Activated CD4-positive, CD25-positive, alpha-beta regulatory T cell (primary cell): ENCODE data around the gene GRIP1.
A peak's percentile ranks its signal among the peaks of the same experiment; 100 is the strongest.

ENCODE experiments used
- DNase-seq, 4 experiments: peaks; one replicate each; lab custom pipeline; 2025; lab: John Stamatoyannopoulos, UW

The GRIP1 gene

DNA sequence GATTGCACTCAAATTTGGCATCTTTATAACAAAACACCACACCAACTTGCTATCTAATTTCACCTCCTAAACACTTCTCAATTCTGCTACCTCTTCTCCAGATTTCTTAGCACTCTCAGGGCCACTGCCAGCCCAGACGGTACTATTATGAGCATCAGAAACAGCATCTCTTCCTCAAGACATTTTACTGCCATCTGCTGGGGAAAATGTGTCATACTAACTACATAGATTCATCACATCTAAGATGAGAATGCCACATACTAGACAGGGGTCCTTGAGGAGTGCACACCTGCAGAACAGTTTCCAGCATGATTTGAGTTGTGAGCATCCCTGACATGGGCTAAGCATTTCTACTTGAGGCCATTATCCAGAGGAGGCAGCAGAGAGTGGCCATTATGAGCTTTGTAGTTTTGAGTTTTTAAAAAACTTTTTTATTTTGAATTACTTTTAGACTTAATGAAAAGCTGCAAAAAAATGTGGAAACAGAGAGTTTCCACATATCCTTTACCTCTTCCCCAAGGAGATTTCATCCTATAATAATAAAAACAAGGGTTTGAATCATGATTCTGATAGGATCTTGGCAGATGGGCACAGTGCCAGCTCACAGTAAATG is 15.1 kb upstream of the GRIP1 start:
- peak in 1 of 4 experiments; percentile 1 for DNase-seq

DNA sequence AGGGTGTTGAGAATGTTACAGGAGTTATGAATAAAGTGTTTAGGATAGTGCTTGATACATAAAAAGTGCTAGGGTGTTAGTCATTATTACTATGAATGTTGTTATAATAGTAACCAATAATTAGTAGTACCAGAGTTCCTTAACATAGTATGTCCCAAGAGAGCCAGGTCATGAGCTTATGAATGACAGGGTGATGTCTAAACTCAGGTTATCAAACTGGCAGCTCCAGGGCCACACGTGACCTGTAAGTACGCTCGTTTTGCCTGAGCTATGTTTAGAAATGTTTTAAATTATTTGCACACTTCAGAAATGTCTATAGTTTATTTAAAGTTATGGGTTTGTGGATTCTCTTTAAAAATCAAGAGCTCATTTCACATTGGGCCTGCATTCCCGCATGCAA is 14.1 kb upstream of the GRIP1 start:
- DNase-seq, result no peak

DNA sequence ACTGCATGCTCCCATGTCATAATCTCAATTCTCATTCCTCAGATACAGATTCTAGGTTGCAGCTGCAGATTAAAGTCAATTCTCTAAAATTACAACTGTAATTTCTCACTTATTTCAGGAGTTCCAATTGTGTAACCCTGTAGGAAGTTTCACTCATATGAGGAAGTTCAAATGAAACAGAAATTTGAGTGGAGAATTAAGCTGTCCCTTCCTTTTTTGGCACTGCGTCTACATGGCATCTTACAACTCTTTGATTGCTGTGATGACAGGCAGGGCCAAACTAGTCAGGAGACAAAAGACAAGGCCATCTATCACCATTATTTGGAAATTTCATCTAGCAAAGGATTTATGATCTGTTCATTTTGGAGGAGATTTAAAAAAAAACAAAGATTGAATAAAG is 13.3 kb upstream of the GRIP1 start:
- no peak for DNase-seq

DNA sequence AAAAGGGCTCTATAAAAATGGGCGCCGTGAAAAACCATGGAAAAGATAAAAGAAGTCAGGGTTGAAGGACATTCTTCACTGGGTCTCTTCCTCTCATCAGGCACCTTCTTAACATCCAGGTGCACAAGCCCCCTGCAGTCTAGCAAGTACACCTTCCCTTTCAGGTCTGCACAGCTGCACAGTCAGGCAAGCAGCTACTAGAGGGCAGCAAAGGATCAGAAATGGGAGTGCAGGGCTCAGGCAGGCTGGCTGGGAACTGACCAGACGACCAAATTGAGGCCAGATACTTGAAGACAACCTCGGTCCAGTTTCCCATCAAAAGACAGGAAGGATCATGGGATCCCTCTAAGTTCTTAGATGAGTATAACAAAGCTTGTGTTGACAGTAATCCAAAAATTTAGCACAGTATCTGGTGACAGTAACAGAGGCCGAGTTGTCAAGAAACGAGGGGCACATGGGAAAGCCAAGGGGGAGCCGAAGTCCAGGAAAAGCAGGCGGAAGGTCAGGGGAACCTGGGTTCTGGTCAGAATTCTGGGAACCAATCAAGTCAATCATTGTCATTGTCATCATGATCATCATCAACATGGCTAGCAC is 10.1 kb upstream of the GRIP1 start:
- DNase-seq, result peak in 1 of 4 experiments; percentile 1

DNA sequence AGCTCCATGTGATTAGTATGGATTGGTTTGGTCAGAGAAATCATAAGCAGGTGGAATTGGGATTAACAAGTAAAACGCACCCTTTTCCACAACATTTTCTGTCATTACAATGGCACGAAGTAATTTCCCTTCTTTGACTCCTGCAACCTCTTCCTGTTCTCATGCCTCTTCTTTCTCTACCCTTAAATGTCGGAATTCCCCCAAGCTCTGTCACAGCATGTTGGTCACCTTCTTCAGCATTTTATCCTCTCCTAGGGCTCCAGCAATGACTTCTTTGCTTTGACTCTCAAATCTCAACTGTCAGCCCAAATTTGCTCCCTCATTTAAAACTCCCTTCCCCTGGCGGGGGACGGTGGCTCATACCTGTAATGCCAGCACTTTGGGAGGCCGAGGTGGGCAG is 5.3 kb upstream of the GRIP1 start:
- DNase-seq, result no peak

DNA sequence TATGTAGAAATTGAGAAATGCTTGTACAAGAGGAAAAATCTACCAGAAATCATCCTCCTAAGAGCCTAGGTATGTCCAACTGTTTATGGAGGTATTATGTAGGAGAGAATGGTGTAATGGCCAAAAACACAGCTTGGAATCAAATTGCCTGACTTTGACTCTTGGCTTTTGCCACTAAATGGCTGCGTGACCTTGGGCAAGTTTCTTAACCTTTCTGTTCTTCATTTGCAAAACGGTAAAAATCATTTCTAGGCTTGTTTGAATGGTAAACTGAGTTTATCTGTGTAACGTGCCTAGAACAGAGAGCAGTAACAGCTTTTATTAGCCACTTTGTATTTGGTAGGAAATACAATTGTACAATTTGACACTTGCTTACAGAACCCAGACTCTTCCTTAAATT is 4.9 kb upstream of the GRIP1 start:
- DNase-seq, result no peak

DNA sequence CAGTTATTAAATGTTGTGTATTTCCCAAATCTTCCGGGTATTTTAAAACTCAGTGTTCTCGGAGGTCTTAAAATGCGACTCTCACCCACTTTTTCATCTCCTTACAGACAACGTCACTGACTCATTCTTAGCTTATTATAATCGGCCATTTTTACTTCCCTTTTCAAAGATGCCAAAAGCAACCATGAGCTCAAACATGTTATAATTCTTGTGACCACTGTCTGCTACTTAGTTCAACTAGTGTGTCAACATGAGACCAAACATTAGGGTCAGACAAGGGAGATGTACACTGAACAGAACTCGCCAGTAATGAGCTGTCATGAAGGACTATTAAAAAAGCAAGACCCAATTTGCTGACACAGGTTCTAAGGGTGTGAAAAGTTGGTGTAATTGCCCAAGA is 4.2 kb upstream of the GRIP1 start:
- DNase-seq, result no peak

DNA sequence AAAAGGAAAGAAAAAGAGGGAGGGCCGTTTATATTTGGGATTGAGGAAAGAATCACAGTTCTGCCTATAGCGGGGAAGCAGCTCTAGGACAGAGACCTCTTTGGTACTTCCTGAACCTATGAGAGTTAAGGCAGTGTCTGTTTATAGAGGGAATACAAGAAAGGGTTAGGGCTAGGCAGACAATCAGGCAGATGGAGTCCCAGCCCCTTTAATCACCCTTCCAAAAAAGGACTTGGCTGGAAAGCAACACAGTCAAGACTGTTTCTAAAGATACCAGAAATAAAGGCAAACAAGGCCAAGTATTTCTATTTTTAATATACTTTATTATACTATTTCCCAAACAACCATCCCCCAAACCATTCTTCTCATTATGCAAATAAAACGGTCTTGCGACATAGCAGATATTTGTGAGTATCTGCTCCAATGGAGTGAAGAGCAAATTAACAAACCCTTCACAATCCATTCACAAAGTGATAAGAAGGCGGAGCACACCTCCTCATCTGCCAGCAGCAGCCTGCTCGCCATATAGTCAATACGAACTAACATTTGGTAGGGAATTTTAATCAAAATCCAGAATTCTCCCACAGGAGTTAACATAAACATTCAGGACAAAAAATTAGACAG is 697 bp upstream of the GRIP1 start:
- DNase-seq, result no peak

DNA sequence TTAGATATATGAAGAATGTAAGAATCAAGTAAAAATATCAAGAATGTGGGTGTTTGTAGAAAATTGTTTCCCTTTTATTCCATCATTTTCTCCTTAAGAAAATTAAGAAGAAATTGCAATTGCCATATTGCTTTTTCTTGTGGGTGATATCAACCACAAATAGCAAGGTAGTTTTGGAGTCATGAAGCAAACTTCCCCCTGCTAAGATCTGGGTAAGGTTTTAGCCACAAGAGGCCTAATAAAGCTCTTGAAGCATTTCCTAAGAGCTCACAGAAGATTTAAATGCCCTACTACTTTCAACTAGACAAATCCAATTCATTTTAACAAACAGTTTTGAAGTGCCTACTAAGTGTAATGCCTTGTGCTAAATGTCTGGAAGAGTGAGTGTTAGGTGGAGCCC is 2.6 kb downstream of the GRIP1 start:
- no peak for DNase-seq

DNA sequence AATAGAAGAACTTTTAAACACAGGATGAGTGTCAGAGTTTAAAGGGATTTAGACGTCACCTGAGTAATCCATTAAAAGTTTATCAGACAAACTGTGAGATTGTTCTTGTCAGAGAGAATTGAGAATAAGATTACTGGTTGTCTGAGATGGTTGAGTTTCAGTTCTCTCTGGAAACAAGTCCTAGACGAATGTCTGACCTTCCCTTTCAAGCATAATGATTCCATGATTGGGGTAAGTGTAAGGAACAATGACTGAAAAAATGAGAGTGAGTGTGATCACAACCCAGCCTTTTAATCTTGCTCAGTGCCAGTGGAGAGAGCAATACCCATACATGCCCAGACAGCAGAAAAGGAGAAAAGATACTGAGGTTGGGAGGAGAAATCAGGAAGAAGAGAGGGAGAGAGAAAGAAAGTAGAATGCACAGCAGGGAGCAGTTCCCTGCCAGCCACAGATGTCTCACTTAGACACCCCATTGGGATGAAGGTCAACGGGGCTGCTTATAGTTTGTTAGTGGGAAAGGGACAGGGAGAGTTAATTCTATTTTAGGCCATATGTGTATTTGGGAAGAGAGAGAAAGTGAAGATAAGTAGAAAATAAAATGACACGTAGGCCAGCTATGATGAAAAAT is 4.3 kb downstream of the GRIP1 start:
- DNase-seq, result no peak

DNA sequence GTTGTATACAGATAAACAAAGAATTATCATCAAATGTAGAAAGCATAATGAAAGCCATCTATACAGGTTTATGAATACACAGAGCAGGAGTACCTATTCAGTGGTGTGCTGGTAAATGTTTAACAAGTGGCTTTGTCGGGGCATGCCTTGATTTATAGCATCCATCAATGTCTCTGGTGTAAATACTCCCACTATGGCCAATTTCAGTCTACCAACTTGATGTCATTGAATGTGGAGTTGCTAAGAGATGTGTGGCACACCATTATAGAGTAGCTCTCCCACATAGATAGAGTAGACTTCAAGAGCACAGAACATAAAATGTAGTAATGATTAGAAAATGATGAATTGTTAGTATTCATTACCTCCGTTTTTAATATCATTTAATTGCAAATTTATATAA is 9.3 kb downstream of the GRIP1 start:
- no peak for DNase-seq

DNA sequence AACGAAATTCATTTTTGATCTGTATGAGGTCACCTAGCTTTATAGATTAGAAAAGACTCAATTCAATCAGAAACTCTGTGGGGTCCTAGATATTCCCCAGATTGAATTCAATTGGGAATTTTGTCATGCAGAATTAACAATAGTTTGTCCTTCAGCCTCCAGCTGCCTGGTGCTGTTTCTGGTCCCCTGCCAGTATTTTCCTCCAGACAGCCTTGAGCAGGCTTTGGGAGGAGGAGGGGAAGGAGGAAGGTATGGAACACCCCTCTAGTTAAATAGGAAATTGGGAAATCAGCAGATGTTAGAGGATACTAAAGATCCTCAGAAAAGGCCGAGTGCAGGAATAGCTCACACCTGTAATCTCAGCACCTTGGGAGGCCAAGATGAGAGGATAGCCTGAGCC is 10.6 kb downstream of the GRIP1 start:
- no peak for DNase-seq

DNA sequence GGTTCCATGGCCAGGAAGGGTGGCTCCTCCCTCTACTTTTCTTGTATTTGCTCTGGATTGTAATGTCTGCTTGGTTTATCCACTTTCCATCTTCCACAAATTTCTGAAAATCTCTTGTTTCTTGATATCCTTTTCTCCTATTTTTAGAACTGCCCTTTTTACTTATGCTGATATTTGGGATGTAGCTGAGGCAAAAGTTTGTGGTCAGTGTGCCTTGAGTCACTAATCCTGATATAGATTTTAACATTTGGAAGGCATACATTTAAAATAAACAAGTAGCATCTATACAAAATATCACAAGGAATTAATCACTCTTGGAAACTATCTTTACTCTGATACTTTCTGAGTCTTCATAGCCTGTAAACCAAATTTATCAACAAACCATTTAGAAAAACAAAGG is 11.0 kb downstream of the GRIP1 start:
- DNase-seq, result no peak

DNA sequence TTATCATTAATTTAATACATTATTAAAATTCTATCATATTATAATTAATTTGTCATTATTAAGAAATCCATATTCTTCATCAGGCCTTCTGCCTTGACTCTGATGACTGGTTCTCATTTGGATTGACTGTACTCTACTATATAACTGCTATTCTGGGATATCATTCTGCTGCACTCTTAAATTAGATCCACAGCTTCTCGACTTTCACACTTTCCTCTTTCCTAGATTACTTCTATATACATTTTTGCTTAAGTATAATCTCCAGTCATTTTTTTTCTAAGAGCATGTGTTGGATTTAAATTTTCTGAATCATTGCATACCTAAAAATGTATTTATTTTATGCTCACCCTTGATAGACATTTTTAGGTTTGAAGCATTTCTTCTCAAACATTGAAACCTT is 12.4 kb downstream of the GRIP1 start:
- no peak for DNase-seq

DNA sequence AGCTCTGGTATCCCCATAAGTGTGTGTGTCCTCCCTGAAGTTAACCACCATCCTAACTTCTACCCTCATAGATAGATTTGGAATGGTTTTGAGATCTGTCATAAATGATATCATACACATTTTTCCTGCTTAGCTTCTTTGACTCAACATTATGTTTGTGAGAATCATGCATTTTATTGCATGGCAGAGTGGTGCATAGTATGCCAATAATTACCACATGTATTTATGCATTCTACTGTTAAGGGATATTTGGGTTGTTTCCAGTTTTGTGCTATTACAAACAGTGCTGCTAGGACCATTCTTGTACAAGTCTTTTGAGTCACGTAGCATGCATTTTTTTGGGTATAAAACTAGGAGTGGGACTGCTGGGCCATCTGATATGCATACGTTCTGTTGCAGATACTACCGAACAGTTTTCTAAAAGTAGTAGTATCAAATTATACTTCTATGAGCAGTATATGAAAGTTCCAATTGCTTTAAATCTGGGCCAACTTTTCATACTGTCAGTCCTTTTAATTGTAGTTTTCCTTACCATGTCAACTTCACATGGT is 13.4 kb downstream of the GRIP1 start:
- DNase-seq, result no peak

DNA sequence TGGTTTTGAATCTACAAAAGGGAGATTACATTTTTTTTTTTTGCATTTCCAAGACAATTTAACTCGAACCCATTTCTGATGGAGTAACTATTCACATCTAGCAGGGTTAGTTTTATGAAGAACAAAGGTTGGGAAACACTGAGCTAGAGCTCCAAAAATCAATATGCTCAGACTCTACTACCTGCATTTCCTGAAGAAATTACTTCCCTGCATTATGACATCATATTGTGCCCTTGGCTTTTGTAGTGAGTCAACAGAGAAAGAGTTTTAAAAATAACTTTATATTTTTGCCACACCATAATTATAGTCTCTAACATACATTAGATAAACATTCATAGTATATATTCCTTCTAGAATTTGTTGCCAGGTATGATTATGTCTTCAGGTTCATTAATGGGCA is 14.8 kb downstream of the GRIP1 start:
- DNase-seq, result no peak

DNA sequence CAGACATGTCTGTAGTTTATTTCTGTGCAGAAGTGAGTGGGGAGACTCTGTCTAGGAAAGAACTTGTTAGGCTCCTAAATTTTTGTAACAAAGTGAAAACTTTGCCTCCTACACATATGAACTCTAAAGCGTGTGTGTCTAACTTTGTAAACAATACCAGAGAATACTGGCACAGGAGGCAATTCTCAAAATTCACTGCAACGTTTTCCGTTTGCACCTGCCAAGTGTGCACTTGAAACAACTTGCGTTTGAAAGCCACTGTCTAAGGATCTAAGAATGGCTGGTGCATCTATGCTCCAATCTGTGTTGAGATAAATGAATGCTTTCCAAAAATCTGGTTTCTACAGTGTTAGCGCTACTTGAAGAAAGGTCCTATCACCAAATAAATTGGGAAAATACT is 15.3 kb downstream of the GRIP1 start:
- no peak for DNase-seq

DNA sequence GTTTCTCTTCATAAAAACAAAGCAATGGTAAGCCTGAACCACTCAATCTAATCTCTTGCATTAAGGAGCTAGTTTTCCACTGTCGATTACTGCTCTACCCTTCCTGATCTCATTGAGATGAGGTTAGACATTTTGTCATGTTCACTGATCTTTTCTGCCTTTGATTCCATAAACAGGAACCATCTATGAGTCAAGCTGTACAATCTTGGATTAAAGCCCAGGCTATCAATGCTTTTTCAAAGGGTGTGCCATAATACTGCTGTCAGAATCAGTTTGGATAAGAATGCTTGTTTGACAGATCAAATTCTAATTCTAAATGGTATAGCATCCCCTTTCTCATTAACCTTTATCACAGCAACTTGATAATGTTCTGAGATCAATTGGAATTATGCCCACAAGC is 16.1 kb downstream of the GRIP1 start:
- DNase-seq, result no peak

DNA sequence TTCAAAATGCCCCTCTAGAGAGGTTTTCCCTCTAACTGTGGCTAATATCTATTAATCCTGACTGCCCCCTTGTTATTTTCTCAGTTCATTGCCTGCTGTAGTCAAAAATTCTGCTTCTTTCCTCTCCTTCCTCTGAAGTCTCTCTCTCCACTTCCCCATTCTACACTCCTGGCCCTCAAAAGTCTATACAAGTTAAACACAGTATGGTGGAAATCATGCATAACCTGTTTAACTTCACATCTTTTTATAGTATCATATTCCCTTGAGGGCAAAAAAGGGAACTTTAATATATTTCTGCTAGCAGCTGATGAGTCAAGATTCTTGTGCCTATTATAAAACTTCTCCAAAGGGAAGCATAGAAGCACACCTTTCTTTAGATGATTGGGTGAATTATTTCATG is 16.7 kb downstream of the GRIP1 start:
- no peak for DNase-seq

DNA sequence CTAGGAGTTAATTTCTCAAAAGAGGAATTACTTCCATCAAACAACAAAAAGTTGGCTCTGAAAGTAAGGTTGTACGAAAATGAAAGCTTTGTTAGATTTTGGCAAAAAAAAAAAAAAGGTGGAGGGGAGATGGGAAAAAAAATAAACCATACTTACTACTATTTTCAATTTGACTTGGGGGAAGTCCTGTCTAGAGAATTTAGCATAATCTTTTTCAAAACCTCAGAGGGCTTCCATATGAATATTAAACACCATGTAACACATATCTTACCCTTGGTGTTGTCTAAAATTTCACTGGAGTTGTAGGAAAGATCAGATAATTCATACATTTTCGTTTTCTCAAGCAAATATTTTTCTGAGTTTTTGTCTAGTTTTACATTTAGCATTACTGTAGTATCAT is 17.5 kb downstream of the GRIP1 start:
- DNase-seq, result no peak

DNA sequence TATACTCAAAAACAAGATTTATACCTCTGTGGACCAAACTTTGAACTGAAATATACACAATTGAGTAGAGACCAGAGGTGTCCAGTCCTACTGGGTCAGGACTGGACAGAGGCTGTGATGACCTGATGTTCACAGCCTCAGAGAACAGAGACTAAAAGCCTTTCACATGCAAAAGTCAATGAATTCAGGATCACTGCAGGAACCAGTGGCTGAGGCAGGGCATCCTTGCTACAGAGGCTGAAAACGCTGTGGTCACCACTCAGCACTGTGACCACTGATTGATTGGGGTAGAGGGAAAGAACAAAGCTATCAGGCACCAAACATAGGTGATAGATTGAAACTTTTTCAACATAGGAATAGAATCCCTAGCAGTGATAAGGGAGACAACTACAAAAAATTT is 25.1 kb downstream of the GRIP1 start:
- no peak for DNase-seq

DNA sequence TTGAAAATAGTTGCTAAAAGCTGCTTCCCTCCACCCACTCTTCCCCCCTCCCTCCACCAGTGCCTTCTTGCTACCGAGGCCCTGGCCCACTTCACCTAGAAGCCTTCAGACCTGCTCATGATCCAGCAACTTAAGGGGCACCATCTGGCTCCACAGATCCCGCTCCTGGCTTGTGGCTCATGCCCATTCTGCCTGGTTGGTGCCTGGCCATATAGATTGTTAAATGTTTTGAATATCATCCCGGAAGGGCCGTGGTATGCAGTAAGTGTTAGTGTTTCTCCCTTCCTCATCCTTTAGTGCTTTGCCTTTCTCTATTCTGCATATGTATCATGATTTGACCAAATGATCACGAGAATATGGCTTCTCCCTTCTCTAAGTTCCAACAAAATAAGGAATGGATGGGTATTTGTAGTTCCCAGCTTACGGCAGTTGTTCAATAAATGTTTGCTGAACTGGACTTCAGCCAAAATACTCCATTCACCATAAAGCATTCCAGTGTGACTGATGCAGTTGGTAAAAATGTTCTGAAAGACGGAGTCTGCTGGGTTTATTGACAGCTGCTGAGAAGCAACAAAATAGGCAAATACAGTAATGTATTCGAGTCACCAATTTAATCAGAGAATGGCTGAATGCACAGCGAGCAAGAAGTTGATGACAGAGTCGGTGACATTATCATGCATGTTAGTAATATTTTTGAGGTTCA is 30.7 kb downstream of the GRIP1 start:
- DNase-seq, result no peak
